Dedifferentiated amniotic fluid mesenchymal stem cell (primary cell): ENCODE data around the gene MEGF8.
"Not testable (repeated sequence)": the region's sequence is repeated elsewhere in the genome, so short reads cannot be mapped to it uniquely, and the experiment has no call there.

ENCODE experiments used
- DNase-seq: peaks from one replicate; pipeline ENCODE4 v3.0.0-alpha.2; 2016; ENCODE audit errors: extremely low spot score

Gene MEGF8

GRCh38 chr19:42309686-42310085 is 15.7 kb upstream of the MEGF8 start:
- no peak for DNase-seq

GRCh38 chr19:42311657-42312056 is 13.8 kb upstream of the MEGF8 start:
- no peak for DNase-seq

- no peak for DNase-seq
Measured at GRCh38 chr19:42312370-42312769, 13.1 kb upstream of the MEGF8 start.

GRCh38 chr19:42313096-42313839 is 12.2 kb upstream of the MEGF8 start, which contains the start of gene TMEM145:
Gene TMEM145, plus strand, starts transcription at chr19:42313309. Its CDS starts 68 bp downstream, at chr19:42313377.
- peak; percentile 17 for DNase-seq

GRCh38 chr19:42313840-42314755 is 11.3 kb upstream of the MEGF8 start:
- DNase-seq: no peak

- DNase-seq: no peak
Measured at GRCh38 chr19:42315024-42315423, 10.4 kb upstream of the MEGF8 start.

- no peak for DNase-seq
Measured at GRCh38 chr19:42316223-42317211, 8.9 kb upstream of the MEGF8 start.

- DNase-seq: no peak
Measured at GRCh38 chr19:42317535-42317934, 7.9 kb upstream of the MEGF8 start.

- DNase-seq: no peak
Measured at GRCh38 chr19:42322305-42322704, 3.1 kb upstream of the MEGF8 start.

GRCh38 chr19:42323473-42323851 is 2.0 kb upstream of the MEGF8 start:
- no peak for DNase-seq

GRCh38 chr19:42323852-42324654 is 1.4 kb upstream of the MEGF8 start:
- DNase-seq: no peak

GRCh38 chr19:42324655-42325307 is 654 bp upstream of the MEGF8 start:
- no peak for DNase-seq

GRCh38 chr19:42325896-42326771 is 699 bp downstream of the MEGF8 start:
- no peak for DNase-seq

GRCh38 chr19:42326969-42327368 is 1.5 kb downstream of the MEGF8 start:
- DNase-seq: no peak

GRCh38 chr19:42327381-42327780 is 1.9 kb downstream of the MEGF8 start:
- DNase-seq: no peak

GRCh38 chr19:42328106-42328505 is 2.7 kb downstream of the MEGF8 start:
- no peak for DNase-seq

GRCh38 chr19:42328854-42329253 is 3.4 kb downstream of the MEGF8 start:
- no peak for DNase-seq

GRCh38 chr19:42330241-42330711 is 4.8 kb downstream of the MEGF8 start:
- DNase-seq: peak; percentile 64

- DNase-seq: not testable (repeated sequence)
Measured at GRCh38 chr19:42331333-42331732, 5.9 kb downstream of the MEGF8 start.
